WTC11 (cell line): ENCODE data around the gene HMX1. TPM values are rescaled to one million over a fixed set of nuclear protein-coding genes. Genes with fewer than 3 reads are reported as not detected.

Experiments
- ATAC-seq: fragments of 200-7000 bp; cut with Tn5 transposase; 2 replicates; pipeline ENCODE4 v1.10.0; 2021; ENCODE audit warnings: mild to moderate bottlenecking, moderate library complexity
- CTCF ChIA-PET: fragments of 300-600 bp; sonication (Branson Sonifier 250); formaldehyde crosslinking; loops from one replicate; lab custom pipeline; 2021; ENCODE audit warnings: antibody characterized with exemption; lab: Charles Lee
- POLR2A ChIA-PET: fragments of 350-600 bp; sonication (Branson Sonifier 250); formaldehyde crosslinking; loops from one replicate; lab custom pipeline; 2021; ENCODE audit warnings: antibody characterized with exemption; lab: Charles Lee
- DNase-seq: peaks from one replicate; pipeline ENCODE4 v3.0.0; 2021; ENCODE audit warnings: low spot score
- H3K27ac Mint-ChIP-seq: 2 replicates; pipeline ENCODE4 v1.8.0; 2021; ENCODE audit warnings: mixed read lengths
- H3K27me3 Mint-ChIP-seq: 2 replicates; pipeline ENCODE4 v1.8.0; 2021; ENCODE audit warnings: low read depth, mild to moderate bottlenecking, moderate library complexity, mixed read lengths
- H3K36me3 Mint-ChIP-seq: 2 replicates; pipeline ENCODE4 v1.8.0; 2021; ENCODE audit warnings: mixed read lengths
- H3K4me1 Mint-ChIP-seq: 2 replicates; pipeline ENCODE4 v1.8.0; 2022; ENCODE audit warnings: mixed read lengths
- H3K4me3 Mint-ChIP-seq: 2 replicates; pipeline ENCODE4 v1.8.0; 2021; ENCODE audit warnings: mild to moderate bottlenecking, moderate library complexity, mixed read lengths
- H3K9me3 Mint-ChIP-seq: 2 replicates; pipeline ENCODE4 v1.8.0; 2021; ENCODE audit warnings: mixed read lengths
- CREB1 ChIP-seq: sonication (generic); formaldehyde crosslinking; IDR thresholded peaks from 2 replicates; pipeline ENCODE4 v1.8.0; 2023; ENCODE audit warnings: mild to moderate bottlenecking, missing genetic modification reagents
- ESRRA ChIP-seq: sonication (generic); formaldehyde crosslinking; IDR thresholded peaks from 2 replicates; pipeline ENCODE4 v1.8.1; 2022; ENCODE audit warnings: mild to moderate bottlenecking, missing genetic modification reagents, borderline replicate concordance
- ETV6 ChIP-seq: sonication (generic); formaldehyde crosslinking; IDR thresholded peaks from 2 replicates; pipeline ENCODE4 v1.8.1; 2022; ENCODE audit warnings: mild to moderate bottlenecking, missing genetic modification reagents
- FOXJ3 ChIP-seq: sonication (generic); formaldehyde crosslinking; IDR thresholded peaks from 2 replicates; pipeline ENCODE4 v1.9.0; 2021; ENCODE audit warnings: missing genetic modification reagents, mild to moderate bottlenecking, borderline replicate concordance
- FOXP1 ChIP-seq: sonication (generic); formaldehyde crosslinking; IDR thresholded peaks from 2 replicates; pipeline ENCODE4 v1.8.0; 2022; ENCODE audit warnings: missing genetic modification reagents, mild to moderate bottlenecking, moderate library complexity, borderline replicate concordance
- GTF2I ChIP-seq: fragments of 250-450 bp; sonication (Bioruptor Pico); conservative IDR thresholded peaks from 2 replicates; pipeline ENCODE4 v1.4.0; 2021; ENCODE audit warnings: mild to moderate bottlenecking
- MXD4 ChIP-seq: fragments of 250-450 bp; sonication (Bioruptor Pico); IDR thresholded peaks from 2 replicates; pipeline ENCODE4 v1.8.0; 2021; ENCODE audit warnings: mild to moderate bottlenecking, moderate library complexity, borderline replicate concordance
- NFATC4 ChIP-seq: fragments of 250-450 bp; sonication (Bioruptor Pico); IDR thresholded peaks from 2 replicates; pipeline ENCODE4 v1.9.0; 2021; ENCODE audit warnings: mild to moderate bottlenecking
- NFYB ChIP-seq: sonication (generic); formaldehyde crosslinking; conservative IDR thresholded peaks from 2 replicates; pipeline ENCODE4 v1.8.0; 2022; ENCODE audit warnings: low read depth, missing genetic modification reagents
- NR3C1 ChIP-seq: sonication (generic); formaldehyde crosslinking; conservative IDR thresholded peaks from 2 replicates; pipeline ENCODE4 v1.8.1; 2023; ENCODE audit warnings: low read depth, mild to moderate bottlenecking, missing genetic modification reagents
- RELA ChIP-seq: sonication (generic); formaldehyde crosslinking; IDR thresholded peaks from 2 replicates; pipeline ENCODE4 v1.8.1; 2022; ENCODE audit warnings: missing genetic modification reagents, mild to moderate bottlenecking, borderline replicate concordance
- SOX15 ChIP-seq: fragments of 250-450 bp; sonication (Bioruptor Pico); IDR thresholded peaks from 2 replicates; pipeline ENCODE4 v1.9.0; 2021; ENCODE audit warnings: mild to moderate bottlenecking
- ZMAT4 ChIP-seq: fragments of 250-450 bp; sonication (Bioruptor Pico); IDR thresholded peaks from 2 replicates; pipeline ENCODE4 v1.9.0; 2021; ENCODE audit warnings: mild to moderate bottlenecking
- ZNF219 ChIP-seq: sonication (generic); formaldehyde crosslinking; IDR thresholded peaks from 2 replicates; pipeline ENCODE4 v1.8.0; 2023; ENCODE audit warnings: missing genetic modification reagents, mild to moderate bottlenecking, borderline replicate concordance
- total RNA-seq: library from RNA; stranded (reverse); gene quantifications from 3 replicates; pipeline ENCODE4 v1.2.3, GENCODE V29; 2021
- TF ChIP-seq, protein P1 (sequence below): sonication (generic); formaldehyde crosslinking; IDR thresholded peaks from 2 replicates; pipeline ENCODE4 v1.8.1; 2022; ENCODE audit warnings: low read depth, mild to moderate bottlenecking, moderate library complexity, missing genetic modification reagents, borderline replicate concordance
- TF ChIP-seq, protein P2 (sequence below): fragments of 250-450 bp; sonication (Bioruptor Pico); IDR thresholded peaks from 2 replicates; pipeline ENCODE4 v1.9.0; 2021; ENCODE audit warnings: mild to moderate bottlenecking
- TF ChIP-seq, protein P3 (sequence below): sonication (generic); formaldehyde crosslinking; conservative IDR thresholded peaks from 2 replicates; pipeline ENCODE4 v1.8.1; 2023; ENCODE audit warnings: mild to moderate bottlenecking, low read depth, missing genetic modification reagents, moderate library complexity

The HMX1 gene
- total RNA-seq, 1 experiment from 2014 or later: 10.0 TPM

- no peak for TF ChIP-seq NFATC4 (CRISPR knock-in tag)
- TF ChIP-seq, protein P1, sequence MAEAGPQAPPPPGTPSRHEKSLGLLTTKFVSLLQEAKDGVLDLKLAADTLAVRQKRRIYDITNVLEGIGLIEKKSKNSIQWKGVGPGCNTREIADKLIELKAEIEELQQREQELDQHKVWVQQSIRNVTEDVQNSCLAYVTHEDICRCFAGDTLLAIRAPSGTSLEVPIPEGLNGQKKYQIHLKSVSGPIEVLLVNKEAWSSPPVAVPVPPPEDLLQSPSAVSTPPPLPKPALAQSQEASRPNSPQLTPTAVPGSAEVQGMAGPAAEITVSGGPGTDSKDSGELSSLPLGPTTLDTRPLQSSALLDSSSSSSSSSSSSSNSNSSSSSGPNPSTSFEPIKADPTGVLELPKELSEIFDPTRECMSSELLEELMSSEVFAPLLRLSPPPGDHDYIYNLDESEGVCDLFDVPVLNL (CRISPR knock-in tag): no peak
- no peak for TF ChIP-seq NFYB (CRISPR knock-in tag)
Observed at GRCh38 chr4:8842614-8843013, 29.0 kb downstream of the HMX1 start (continued).

DNA sequence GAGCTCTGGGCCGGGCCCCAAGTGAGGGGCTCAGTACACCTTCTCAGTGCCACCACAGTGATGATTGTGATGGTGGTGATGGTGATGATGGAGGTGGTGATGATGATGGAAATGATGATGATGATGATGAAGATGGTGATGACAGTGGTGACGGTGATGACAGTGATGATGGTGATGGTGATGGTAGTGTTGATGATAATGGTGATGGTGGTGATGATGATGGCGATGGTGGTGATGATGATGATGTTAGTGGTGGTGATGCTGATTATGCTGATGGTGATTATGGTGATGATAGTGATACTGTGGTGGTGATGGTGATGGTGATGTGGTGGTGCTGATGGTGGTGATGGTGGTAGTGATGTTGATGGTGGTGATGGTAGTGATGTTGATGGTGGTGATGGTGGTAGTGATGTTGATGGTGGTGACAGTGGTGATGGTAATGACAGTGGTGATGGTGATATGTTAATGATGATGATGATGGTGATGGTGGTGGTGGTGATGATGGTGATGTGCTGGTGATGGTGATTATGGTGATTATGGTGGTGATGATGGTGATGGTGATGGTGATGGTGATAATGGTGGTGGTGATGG lies 29.9 kb downstream of the HMX1 start:
- Mint-ChIP-seq H3K4me3 (no peak overlapping the region), H3K9me3 (no peaks in the 10 kb centered on the region), H3K27ac (no peak overlapping the region), H3K4me1 (peaks cover 11% of the 10 kb centered on the region), H3K36me3 (no peaks in the 10 kb centered on the region), H3K27me3 (peaks cover 5% of the 10 kb centered on the region; the same call in 1 of the 2 replicates)
- DNase-seq (no peak), ATAC-seq (no peak)
- TF ChIP-seq FOXJ3 (CRISPR knock-in tag) (no peak), ETV6 (CRISPR knock-in tag) (no peak), ZNF219 (CRISPR knock-in tag) (no peak), CREB1 (CRISPR knock-in tag) (no peak), SOX15 (no peak), ZMAT4 (CRISPR knock-in tag) (no peak), RELA (CRISPR knock-in tag) (no peak), NR3C1 (CRISPR knock-in tag) (no peak), MXD4 (CRISPR knock-in tag) (no peak), ESRRA (CRISPR knock-in tag) (no peak), GTF2I (CRISPR knock-in tag) (no peak), FOXP1 (CRISPR knock-in tag) (no peak), NFATC4 (CRISPR knock-in tag) (no peak)
- TF ChIP-seq, protein P2, sequence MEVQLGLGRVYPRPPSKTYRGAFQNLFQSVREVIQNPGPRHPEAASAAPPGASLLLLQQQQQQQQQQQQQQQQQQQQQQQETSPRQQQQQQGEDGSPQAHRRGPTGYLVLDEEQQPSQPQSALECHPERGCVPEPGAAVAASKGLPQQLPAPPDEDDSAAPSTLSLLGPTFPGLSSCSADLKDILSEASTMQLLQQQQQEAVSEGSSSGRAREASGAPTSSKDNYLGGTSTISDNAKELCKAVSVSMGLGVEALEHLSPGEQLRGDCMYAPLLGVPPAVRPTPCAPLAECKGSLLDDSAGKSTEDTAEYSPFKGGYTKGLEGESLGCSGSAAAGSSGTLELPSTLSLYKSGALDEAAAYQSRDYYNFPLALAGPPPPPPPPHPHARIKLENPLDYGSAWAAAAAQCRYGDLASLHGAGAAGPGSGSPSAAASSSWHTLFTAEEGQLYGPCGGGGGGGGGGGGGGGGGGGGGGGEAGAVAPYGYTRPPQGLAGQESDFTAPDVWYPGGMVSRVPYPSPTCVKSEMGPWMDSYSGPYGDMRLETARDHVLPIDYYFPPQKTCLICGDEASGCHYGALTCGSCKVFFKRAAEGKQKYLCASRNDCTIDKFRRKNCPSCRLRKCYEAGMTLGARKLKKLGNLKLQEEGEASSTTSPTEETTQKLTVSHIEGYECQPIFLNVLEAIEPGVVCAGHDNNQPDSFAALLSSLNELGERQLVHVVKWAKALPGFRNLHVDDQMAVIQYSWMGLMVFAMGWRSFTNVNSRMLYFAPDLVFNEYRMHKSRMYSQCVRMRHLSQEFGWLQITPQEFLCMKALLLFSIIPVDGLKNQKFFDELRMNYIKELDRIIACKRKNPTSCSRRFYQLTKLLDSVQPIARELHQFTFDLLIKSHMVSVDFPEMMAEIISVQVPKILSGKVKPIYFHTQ (CRISPR knock-in tag): no peak
- TF ChIP-seq, protein P3, sequence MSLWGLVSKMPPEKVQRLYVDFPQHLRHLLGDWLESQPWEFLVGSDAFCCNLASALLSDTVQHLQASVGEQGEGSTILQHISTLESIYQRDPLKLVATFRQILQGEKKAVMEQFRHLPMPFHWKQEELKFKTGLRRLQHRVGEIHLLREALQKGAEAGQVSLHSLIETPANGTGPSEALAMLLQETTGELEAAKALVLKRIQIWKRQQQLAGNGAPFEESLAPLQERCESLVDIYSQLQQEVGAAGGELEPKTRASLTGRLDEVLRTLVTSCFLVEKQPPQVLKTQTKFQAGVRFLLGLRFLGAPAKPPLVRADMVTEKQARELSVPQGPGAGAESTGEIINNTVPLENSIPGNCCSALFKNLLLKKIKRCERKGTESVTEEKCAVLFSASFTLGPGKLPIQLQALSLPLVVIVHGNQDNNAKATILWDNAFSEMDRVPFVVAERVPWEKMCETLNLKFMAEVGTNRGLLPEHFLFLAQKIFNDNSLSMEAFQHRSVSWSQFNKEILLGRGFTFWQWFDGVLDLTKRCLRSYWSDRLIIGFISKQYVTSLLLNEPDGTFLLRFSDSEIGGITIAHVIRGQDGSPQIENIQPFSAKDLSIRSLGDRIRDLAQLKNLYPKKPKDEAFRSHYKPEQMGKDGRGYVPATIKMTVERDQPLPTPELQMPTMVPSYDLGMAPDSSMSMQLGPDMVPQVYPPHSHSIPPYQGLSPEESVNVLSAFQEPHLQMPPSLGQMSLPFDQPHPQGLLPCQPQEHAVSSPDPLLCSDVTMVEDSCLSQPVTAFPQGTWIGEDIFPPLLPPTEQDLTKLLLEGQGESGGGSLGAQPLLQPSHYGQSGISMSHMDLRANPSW (CRISPR knock-in tag): no peak
- POLR2A ChIA-PET: no interaction called here
- CTCF ChIA-PET: interaction anchor here (1.9 to 2.6 kb wide), 2 partner anchors 14 to 153 kb away, joined by 9 to 10 read pairs; no protein-coding TSS in a partner anchor
